DND-41 (cell line): ENCODE data around the gene CPZ.

Experiments used
- EZH2 ChIP-seq: IDR thresholded peaks from 3 replicates; pipeline ENCODE4 v1.6.1; 2012; ENCODE audit warnings: borderline replicate concordance, low read depth, mild to moderate bottlenecking, moderate library complexity, low read length, inconsistent platforms; ENCODE audit not compliant: severe bottlenecking
- TF ChIP-seq, protein P1 (sequence below): IDR thresholded peaks from 2 replicates; pipeline ENCODE4 v1.5.1; 2012; ENCODE audit warnings: borderline replicate concordance, low read length, moderate library complexity, mild to moderate bottlenecking; ENCODE audit not compliant: poor library complexity, severe bottlenecking; ENCODE audit errors: extremely low read depth

DNA sequence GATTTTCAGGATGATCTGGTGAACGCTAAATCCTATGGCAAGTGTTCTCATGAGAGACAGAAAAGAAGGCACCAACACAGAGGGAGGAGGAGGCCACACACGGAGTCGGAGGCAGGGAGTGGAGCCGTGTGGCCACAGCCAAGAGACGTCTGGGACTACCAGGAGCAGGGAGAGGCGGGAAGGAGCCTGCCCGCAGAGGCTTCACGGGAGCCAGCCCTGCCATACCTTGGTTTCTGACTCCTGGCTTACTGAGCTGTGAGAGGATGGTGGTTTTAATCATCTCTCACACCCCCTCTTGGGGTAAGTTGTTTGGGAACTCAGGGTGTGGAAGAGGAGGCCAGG lies 45.8 kb upstream of the CPZ start:
- TF ChIP-seq, protein P1, sequence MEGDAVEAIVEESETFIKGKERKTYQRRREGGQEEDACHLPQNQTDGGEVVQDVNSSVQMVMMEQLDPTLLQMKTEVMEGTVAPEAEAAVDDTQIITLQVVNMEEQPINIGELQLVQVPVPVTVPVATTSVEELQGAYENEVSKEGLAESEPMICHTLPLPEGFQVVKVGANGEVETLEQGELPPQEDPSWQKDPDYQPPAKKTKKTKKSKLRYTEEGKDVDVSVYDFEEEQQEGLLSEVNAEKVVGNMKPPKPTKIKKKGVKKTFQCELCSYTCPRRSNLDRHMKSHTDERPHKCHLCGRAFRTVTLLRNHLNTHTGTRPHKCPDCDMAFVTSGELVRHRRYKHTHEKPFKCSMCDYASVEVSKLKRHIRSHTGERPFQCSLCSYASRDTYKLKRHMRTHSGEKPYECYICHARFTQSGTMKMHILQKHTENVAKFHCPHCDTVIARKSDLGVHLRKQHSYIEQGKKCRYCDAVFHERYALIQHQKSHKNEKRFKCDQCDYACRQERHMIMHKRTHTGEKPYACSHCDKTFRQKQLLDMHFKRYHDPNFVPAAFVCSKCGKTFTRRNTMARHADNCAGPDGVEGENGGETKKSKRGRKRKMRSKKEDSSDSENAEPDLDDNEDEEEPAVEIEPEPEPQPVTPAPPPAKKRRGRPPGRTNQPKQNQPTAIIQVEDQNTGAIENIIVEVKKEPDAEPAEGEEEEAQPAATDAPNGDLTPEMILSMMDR, result no peak
- TF ChIP-seq EZH2, result no peak
